GM19043 (cell line): Measurements from ENCODE around the gene DNAAF5.
"Not testable (repeated sequence)": the region's sequence is repeated elsewhere in the genome, so short reads cannot be mapped to it uniquely, and the experiment has no call there.

ENCODE experiments used
- ATAC-seq: cut with Tn5 transposase; IDR thresholded peaks from one replicate; pipeline ENCODE4 v1.9.1; 2021; ENCODE audit warnings: low read depth; ENCODE audit not compliant: unreplicated experiment

The DNAAF5 gene

DNA sequence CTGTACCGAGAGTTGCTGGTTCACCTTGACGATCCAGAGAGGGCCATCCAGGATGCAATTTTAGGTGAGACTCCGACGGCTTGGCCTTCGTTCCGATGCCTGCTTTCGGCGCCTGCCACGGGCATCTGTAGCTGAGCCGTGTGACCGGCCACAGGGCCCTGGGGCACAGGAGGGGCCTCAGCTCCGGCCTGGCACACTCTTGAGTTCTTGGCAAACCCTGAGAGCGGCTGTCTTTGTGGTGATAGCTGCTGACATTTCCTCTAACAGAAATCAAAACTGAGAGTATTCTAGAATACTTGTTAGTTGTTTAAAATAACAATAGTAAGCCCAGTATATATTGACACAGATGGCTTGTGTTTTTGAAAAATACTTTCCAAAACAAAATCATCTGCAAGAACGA is 53.6 kb downstream of the DNAAF5 start:
- ATAC-seq: no peak

- no peak for ATAC-seq
These were observed 54.0 kb downstream of the DNAAF5 start for GRCh38 chr7:780516-780915.

GRCh38 chr7:781186-781849 is 54.8 kb downstream of the DNAAF5 start:
- ATAC-seq: no peak

DNA sequence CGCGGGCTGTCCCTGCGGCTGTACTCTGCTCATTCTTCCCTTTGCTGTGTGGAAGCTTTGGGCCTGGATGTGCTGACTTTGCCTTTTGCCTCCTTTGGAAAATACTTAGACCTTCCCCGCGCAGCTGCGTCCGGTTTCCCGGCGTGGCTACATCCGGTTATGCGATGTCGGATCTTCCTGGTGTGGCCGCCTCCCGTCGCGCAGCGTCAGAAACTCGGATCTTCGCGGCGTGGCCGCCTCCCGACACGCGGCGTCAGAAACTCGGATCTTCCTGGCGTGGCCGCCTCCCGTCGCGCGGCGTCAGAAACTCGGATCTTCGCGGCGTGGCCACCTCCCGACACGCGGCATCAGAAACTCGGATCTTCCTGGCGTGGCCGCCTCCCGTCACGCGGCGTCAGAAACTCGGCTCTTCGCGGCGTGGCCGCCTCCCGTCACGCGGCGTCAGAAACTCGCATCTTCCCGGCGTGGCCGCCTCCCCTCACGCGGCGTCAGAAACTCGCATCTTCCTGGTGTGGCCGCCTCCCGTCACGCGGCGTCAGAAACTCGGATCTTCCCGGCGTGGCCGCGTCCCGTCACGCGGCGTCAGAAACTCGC is 55.5 kb downstream of the DNAAF5 start:
- no peak for ATAC-seq

GRCh38 chr7:782718-783449 is 56.4 kb downstream of the DNAAF5 start:
- ATAC-seq: no peak

- ATAC-seq: no peak
These were observed 57.3 kb downstream of the DNAAF5 start for GRCh38 chr7:783556-784490.

DNA sequence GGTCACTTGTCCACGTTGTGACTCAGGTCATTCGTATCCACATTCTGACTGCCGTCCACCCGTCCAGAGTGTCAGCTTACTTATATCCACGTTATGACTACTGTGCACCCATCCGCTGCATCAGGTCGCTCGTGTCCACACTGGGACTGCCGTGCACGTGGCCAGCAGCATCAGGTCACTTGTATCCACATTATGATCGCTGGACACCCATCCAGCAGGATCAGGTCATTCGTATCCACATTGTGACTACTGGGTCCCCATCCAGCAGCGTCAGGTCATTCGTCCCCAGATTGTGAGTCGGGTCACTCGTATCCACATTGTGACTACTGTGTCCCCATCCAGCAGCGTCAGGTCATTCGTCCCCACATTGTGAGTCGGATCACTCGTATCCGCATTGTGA is 58.5 kb downstream of the DNAAF5 start:
- no peak for ATAC-seq

DNA sequence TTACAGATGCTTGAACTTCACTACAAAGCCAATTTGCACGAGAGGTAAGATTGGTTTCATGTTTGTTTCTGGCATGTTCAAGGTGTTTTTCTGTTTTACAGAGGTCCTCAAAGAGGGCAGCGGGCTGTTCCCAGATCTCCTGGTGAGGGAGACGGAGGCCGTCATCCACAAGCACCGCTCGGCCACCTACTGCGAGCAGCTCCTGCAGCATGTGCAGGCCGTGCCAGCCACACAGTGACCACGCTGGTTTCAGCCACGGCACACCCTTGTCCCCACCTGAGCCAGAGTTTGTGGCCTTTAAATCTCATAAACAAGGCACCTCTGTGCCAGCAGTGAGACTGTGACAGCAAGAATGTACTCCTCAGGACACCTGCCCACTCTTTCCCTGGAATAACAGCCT is 58.9 kb downstream of the DNAAF5 start:
- no peak for ATAC-seq

GRCh38 chr7:786472-787255 is 60.2 kb downstream of the DNAAF5 start:
- ATAC-seq: no peak

DNA sequence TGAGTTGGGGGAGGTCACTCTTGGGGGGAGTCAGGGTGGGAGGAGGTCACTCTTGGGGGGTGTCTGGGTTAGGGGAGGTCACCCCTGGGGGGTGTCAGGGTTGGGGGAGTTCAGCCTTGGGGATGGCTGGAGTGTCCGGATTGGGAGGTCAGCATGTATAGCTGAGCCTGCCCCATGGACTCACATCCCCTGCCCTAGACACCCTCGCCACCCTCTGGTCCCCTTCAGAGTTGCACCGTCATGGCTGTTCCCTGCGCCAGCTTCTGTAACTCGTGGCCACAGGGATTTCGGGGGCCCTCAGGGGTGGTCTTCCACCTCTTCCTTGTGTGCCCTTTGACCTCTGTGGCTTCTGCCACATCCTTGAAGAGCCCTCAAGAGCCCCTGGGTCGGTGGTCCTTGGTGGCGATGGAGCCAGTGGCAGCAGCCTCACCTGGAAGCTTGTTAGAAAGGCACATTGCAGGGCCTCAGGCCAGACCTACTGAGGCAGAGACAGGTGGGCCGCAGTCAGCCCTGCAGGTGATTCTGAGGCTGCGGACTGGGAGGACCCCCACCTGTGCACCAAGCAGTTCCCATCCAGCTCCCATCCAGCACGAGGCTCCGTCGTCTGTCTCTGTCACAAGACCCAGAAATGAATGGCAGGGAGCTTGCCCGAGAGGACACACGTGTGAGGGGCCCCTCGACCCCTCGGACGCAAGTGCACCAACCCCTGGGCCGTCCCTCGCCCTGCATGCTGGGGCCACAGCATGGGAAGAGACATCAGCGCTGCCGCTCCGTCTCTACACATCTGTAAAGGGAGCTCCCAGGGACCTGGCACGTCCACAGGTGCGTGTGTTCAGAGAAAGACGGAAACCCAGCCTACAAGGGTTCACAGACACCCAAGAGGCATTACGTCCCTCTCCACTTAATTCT is 61.1 kb downstream of the DNAAF5 start:
- ATAC-seq: no peak

GRCh38 chr7:791519-791918 is 65.0 kb downstream of the DNAAF5 start:
- no peak for ATAC-seq

DNA sequence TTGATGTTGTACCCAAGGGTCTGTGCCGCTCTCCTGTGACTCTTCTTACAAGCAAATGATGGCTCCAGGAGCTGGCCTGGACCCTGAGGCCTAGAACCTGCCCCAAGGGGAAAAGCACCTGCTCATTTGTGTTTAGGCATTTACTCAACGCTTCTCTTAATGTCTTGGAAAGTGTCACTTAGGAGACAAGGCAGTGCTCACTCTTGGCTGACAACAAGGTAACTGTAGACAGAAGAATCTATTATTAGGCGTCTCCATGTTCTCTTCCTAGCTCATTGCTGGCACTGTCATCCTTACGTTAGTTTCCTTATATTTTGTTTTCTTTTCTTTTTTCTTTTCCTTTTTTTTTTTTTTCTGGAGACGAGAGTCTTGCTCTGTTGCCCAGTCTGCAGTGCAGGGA is 67.7 kb downstream of the DNAAF5 start:
- ATAC-seq: no peak

DNA sequence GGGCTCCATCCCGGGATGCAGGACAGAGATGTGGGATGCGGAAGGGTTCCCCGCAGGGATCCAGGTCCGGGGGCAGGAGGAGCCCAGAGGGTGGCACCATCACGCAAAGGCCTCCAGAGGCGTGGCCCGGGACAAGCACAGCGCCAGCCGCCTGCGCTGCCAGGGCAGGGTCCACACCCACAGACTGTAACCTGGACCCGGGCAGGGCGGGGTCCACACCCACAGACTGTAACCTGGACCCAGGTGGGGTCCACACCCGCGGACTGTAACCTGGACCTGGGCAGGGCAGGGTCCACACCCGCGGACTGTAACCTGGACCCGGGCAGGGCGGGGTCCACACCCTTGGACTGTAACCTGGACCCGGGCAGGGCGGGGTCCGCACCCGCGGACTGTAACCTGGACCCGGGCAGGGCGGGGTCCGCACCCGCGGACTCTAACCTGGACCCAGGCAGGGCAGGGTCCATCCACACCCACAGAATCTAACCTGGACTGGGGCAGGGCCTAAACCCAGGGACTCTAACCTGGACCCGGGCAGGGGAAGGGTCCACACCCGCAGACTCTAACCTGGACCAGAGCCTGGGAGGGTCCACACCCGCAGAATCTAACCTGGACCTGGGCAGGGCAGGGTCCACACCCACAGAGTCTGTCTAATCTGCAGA is 68.3 kb downstream of the DNAAF5 start:
- no peak for ATAC-seq

DNA sequence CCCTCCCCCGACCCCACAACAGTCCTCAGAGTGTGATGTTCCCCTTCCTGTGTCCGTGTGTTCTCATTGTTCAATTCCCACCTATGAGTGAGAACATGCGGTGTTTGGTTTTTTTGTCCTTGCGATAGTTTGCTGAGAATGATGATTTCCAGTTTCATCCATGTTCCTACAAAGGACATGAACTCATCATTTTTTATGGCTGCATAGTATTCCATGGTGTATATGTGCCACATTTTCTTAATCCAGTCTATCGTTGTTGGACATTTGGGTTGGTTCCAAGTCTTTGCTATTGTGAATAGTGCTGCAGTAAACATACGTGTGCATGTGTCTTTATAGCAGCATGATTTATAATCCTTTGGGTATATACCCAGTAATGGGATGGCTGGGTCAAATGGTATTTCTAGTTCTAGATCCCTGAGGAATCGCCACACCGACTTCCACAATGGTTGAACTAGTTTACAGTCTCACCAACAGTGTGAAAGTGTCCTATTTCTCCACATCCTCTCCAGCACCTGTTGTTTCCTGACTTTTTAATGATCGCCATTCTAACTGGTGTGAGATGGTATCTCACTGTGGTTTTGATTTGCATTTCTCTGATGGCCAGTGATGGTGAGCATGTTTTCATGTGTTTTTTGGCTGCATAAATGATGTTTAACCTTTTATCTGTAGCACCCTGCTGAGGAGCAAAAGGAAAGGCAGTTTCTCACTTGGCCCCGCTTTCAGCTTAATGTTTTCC is 70.1 kb downstream of the DNAAF5 start:
- not testable (repeated sequence) for ATAC-seq

DNA sequence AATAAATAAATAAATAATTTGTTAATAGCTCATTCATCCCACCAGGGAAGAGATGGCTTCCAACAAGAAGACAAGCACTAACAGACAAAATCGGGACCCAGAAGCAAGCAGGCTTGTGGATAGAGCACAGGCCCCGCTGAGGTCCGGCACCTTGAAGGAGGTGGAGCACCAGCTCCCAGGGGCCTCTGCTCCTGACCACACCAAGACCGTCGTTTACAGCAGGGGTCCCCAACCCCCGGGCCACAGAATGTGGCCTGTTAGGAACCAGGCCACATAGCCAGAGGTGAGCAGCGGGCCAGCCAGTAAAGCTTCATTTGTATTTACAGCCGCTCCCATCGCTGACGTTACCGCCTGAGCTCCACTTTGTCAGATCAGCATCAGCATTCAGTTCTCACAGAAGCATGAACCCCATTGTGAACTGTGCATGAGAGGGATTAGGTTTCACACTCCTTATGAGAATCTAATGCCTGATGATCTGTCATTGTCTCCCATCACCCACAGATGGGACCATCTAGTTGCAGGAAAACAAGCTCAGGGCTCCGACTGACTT is 72.5 kb downstream of the DNAAF5 start:
- no peak for ATAC-seq

DNA sequence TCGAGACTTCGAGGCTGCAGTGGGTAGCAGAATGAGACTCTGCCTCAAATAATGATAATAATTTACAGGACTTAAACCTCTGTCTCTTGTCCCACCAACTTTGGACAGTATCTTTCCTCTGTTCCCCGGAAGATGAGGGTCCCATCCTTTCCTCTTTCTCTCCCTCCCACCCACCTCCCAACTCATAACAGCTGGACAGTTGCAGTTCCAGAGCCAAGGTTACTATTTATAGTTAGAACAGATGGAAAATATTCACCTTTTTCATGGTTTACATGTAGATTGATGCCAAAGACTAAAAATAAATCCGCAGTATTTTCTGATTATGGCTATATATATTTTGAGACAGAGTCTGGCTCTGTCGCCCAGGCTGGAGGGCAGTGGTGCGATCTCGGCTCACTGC is 74.2 kb downstream of the DNAAF5 start:
- no peak for ATAC-seq

DNA sequence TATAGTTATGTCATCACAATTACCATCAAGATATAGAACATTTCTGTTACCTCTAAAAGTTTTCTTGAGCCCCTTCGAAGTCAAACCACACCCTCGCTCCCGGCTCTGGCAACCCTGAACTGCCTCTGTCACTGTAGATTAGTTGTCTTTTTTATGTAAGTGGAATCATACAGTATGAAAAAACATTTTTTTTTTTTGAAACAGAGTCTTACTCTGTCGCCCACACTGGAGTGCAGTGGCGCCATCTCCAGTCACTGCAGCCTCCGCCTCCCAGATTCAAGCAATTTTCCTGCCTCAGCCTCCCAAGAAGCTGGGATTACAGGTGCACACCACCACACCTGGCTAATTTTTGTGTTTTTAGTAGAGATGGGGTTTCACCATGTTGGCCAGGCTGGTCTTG is 74.9 kb downstream of the DNAAF5 start:
- not testable (repeated sequence) for ATAC-seq

GRCh38 chr7:801940-802381 is 75.5 kb downstream of the DNAAF5 start:
- ATAC-seq: no peak
